NCI-H187 treated with DMSO at 0.1 percent for 48 hours (cell line): ENCODE results near the gene HTRA1.

ENCODE experiments used
- DNase-seq: peaks from one replicate; lab custom pipeline; 2025; lab: John Stamatoyannopoulos, UW

The HTRA1 gene

GRCh38 chr10:122554131-122555036 is 93.0 kb downstream of the HTRA1 start:
- no peak for DNase-seq

GRCh38 chr10:122555442-122555841 is 94.1 kb downstream of the HTRA1 start:
- no peak for DNase-seq

- DNase-seq, result no peak
These were observed 96.2 kb downstream of the HTRA1 start for GRCh38 chr10:122557516-122557915.

GRCh38 chr10:122558452-122558851 is 97.1 kb downstream of the HTRA1 start:
- no peak for DNase-seq

GRCh38 chr10:122559228-122559627 is 97.9 kb downstream of the HTRA1 start:
- no peak for DNase-seq

- DNase-seq, result no peak
These were observed 99.0 kb downstream of the HTRA1 start, which contains the start of gene DMBT1 for GRCh38 chr10:122560279-122560804. DMBT1 (plus strand) TSS chr10:122560754; CDS start chr10:122560771, 17 bp downstream.

- no peak for DNase-seq
These were observed 99.9 kb downstream of the HTRA1 start for GRCh38 chr10:122561212-122561611.

GRCh38 chr10:122561792-122562191 is 100.4 kb downstream of the HTRA1 start:
- DNase-seq, result no peak
